Neural crest cell (in vitro differentiated cells): ENCODE data around the gene SLC4A3. TPM values are rescaled to one million over a fixed set of nuclear protein-coding genes. Genes with fewer than 3 reads are reported as not detected.

Experiments used
- DNase-seq: peaks from one replicate; pipeline ENCODE4 v3.0.0; 2021; ENCODE audit warnings: low read depth, mixed read lengths, low spot score
- H3K27ac Mint-ChIP-seq: one replicate; pipeline ENCODE4 v1.8.0; 2021; ENCODE audit warnings: mild to moderate bottlenecking, mixed read lengths; ENCODE audit not compliant: unreplicated experiment
- H3K27me3 Mint-ChIP-seq: 2 replicates; pipeline ENCODE4 v1.8.0; 2021; ENCODE audit warnings: low read depth, mild to moderate bottlenecking, mixed read lengths
- H3K36me3 Mint-ChIP-seq: 2 replicates; pipeline ENCODE4 v1.8.0; 2021; ENCODE audit warnings: low read depth, mild to moderate bottlenecking, mixed read lengths
- H3K4me1 Mint-ChIP-seq: 2 replicates; pipeline ENCODE4 v1.8.0; 2021; ENCODE audit warnings: mixed read lengths
- H3K4me3 Mint-ChIP-seq: one replicate; pipeline ENCODE4 v1.8.0; 2021; ENCODE audit warnings: mild to moderate bottlenecking, mixed read lengths
- H3K9me3 Mint-ChIP-seq: 2 replicates; pipeline ENCODE4 v1.8.0; 2021; ENCODE audit warnings: mixed read lengths
- total RNA-seq: library from RNA; stranded (reverse); gene quantifications from 2 replicates; pipeline ENCODE4 v1.2.1, GENCODE V29; 2021
- TF ChIP-seq, protein P1 (sequence below): fragments of 200-600 bp; sonication (generic); conservative IDR thresholded peaks from 2 replicates; pipeline ENCODE4 v1.5.0; 2021; ENCODE audit warnings: antibody characterized with exemption, mild to moderate bottlenecking

Gene SLC4A3
- total RNA-seq, 1 donor from 2014 or later: 11.4 TPM

DNA sequence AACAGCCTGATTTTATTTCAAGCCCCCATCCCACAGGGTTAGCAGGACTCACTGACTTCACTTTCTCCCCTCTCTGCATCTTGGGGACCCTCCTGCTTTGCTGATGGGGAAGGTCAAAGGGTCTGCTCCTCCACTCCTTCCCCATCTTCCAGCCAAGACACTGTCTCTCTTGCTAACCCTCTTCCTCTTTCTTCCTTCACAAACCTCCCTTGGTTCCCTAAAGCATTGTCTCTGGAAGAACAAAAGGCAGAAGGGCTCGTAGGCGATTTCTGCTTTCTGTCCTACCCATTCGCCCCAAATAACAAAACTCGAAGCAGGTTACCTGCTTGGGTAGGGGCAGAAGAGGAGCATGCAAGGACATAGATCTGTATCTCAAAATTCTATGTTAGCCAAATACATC lies 5.5 kb upstream of the SLC4A3 start:
- peaks cover 36% of the 10 kb centered on the region for H3K27me3 Mint-ChIP-seq
- H3K4me3 Mint-ChIP-seq: no peak overlapping the region
- H3K36me3 Mint-ChIP-seq: no peaks in the 10 kb centered on the region
- TF ChIP-seq, protein P1, sequence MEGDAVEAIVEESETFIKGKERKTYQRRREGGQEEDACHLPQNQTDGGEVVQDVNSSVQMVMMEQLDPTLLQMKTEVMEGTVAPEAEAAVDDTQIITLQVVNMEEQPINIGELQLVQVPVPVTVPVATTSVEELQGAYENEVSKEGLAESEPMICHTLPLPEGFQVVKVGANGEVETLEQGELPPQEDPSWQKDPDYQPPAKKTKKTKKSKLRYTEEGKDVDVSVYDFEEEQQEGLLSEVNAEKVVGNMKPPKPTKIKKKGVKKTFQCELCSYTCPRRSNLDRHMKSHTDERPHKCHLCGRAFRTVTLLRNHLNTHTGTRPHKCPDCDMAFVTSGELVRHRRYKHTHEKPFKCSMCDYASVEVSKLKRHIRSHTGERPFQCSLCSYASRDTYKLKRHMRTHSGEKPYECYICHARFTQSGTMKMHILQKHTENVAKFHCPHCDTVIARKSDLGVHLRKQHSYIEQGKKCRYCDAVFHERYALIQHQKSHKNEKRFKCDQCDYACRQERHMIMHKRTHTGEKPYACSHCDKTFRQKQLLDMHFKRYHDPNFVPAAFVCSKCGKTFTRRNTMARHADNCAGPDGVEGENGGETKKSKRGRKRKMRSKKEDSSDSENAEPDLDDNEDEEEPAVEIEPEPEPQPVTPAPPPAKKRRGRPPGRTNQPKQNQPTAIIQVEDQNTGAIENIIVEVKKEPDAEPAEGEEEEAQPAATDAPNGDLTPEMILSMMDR: no peak
- H3K9me3 Mint-ChIP-seq: no peaks in the 10 kb centered on the region
- peaks cover 5% of the 10 kb centered on the region for H3K4me1 Mint-ChIP-seq
- H3K27ac Mint-ChIP-seq: no peak overlapping the region
- no peak for DNase-seq

DNA sequence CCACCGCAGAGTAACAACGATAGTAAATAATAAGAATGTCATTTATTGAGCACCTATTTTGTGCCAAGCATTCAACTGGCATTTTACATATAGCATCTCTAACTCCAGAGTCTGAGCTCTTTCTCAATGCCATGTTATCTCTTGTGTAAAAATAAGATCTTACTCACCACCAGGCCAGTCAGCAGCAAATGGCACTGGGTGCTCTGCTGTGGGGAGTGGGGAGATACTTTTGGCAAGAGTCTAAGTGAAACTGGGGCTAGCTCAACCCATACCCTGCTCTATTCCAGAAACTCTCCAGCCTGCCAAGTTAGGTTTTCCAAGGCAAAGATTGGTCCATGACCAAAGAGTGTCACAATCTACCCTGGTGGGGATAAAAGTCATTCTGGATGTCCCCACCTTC lies 5.0 kb upstream of the SLC4A3 start:
- peaks cover 6% of the 10 kb centered on the region for H3K4me1 Mint-ChIP-seq
- TF ChIP-seq, protein P1: no peak
- no peak overlapping the region for H3K27ac Mint-ChIP-seq
- no peak overlapping the region for H3K4me3 Mint-ChIP-seq
- DNase-seq: no peak
- H3K27me3 Mint-ChIP-seq: peaks cover 37% of the 10 kb centered on the region
- no peaks in the 10 kb centered on the region for H3K36me3 Mint-ChIP-seq
- H3K9me3 Mint-ChIP-seq: no peaks in the 10 kb centered on the region

DNA sequence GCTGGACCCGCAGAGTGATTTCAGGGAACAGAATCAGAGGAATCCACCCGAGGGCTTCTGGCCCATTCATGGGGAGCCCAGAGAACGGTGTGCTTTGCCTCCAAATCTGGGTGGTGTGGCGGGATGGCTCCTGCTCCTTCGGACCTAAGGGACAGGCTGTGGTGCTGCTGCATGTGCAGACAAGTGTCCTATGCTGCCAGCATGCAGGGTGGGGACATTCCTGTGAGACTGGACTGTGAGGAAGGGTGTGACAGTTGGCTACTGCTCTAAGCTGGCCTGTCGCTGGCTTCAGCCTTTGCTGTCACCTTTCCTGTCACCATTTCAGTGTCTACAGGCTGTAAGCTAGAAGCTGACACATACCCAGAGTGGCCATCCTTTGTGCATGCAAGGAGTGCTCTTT lies 2.9 kb upstream of the SLC4A3 start:
- Mint-ChIP-seq H3K4me3 (no peak overlapping the region), H3K27me3 (peaks cover 37% of the 10 kb centered on the region), H3K36me3 (no peaks in the 10 kb centered on the region), H3K27ac (no peak overlapping the region), H3K9me3 (no peaks in the 10 kb centered on the region), H3K4me1 (peaks cover 6% of the 10 kb centered on the region)
- TF ChIP-seq, protein P1: no peak
- DNase-seq: no peak

DNA sequence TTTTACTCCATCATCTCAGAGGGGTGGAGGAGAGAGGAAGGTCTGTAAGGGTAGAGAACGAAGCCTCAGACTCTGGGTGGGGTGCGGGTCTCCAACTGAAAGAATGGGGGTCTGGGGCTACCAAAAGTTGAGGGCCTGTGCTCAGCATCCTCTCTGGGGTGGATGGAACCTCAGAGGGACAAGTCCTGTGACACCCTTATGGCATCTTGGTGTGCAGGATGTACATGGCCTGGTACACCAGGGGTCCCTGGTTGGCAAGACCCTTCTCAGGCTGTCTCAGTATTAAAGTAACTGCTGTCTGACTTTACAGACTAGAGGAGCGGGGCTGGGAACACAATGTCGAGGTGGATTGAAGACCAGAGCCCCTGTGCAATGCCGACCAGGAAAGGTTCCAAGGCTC lies 2.3 kb upstream of the SLC4A3 start:
- TF ChIP-seq, protein P1: no peak
- Mint-ChIP-seq H3K4me1 (peaks cover 6% of the 10 kb centered on the region), H3K27ac (no peak overlapping the region), H3K9me3 (no peaks in the 10 kb centered on the region), H3K27me3 (peaks cover 37% of the 10 kb centered on the region), H3K4me3 (peak overlapping the region; percentile 66), H3K36me3 (no peaks in the 10 kb centered on the region)
- no peak for DNase-seq

DNA sequence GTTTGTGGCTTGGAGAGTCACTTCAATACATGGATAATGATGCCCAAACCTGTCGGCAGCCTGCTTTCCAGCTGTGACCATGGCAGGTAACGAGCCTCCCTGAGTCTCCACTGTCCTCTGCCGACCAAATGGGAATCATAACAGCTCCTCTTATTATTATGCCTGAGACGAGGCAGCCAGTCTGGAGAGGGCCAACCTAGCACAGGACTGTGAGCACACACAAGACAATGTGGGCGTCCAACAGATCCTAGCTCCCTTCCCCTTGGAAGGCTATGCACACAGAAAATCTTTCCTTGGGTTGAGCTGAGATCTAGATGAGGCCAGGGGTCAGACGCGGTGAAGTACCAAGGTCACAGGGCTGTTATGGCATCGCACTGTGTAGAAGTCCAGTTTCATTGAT lies 890 bp upstream of the SLC4A3 start:
- Mint-ChIP-seq H3K27ac (no peak overlapping the region), H3K27me3 (peaks cover 33% of the 10 kb centered on the region), H3K4me3 (peak overlapping the region; percentile 74), H3K9me3 (no peaks in the 10 kb centered on the region), H3K36me3 (no peaks in the 10 kb centered on the region), H3K4me1 (peaks cover 6% of the 10 kb centered on the region)
- DNase-seq: no peak
- TF ChIP-seq, protein P1: no peak
